HL-60 (cell line): Measurements from ENCODE around the gene PLXDC2.
A peak's percentile ranks its signal among the peaks of the same experiment; 100 is the strongest.

ENCODE experiments used
- DNase-seq, 2 experiments: peaks; one replicate each; pipeline ENCODE4 v3.0.0-alpha.2; 2010 to 2020; ENCODE audit warnings: low read depth in 1 of 2, low spot score in 1 of 2
- H3K27ac ChIP-seq: fragments of 250-450 bp; sonication (Bioruptor Pico); replicated peaks from 2 replicates; pipeline ENCODE4 v1.5.1; 2020; ENCODE audit warnings: mild to moderate bottlenecking, moderate library complexity
- H3K27me3 ChIP-seq: fragments of 250-450 bp; sonication (Bioruptor Pico); 2 replicates; pipeline ENCODE4 v1.5.1; 2021; ENCODE audit warnings: mild to moderate bottlenecking, moderate library complexity; ENCODE audit not compliant: insufficient read depth, poor library complexity, severe bottlenecking
- H3K4me3 ChIP-seq: replicated peaks from 2 replicates; pipeline ENCODE4 v1.5.1; 2011; ENCODE audit warnings: mild to moderate bottlenecking, control low read depth, low read length; ENCODE audit not compliant: insufficient read depth
- CTCF ChIP-seq: IDR thresholded peaks from one replicate; pipeline ENCODE4 v1.5.1; 2011; ENCODE audit warnings: low read length, control low read depth, inconsistent platforms; ENCODE audit not compliant: insufficient read depth
- GABPA ChIP-seq: IDR thresholded peaks from 2 replicates; pipeline ENCODE4 v1.6.1; 2012; ENCODE audit warnings: low read depth
- POLR2AphosphoS5 ChIP-seq: IDR thresholded peaks from 2 replicates; pipeline ENCODE4 v1.6.1; 2012; ENCODE audit warnings: low read depth
- REST ChIP-seq: IDR thresholded peaks from 2 replicates; pipeline ENCODE4 v1.6.1; 2012; ENCODE audit warnings: low read depth; ENCODE audit not compliant: insufficient replicate concordance
- SPI1 ChIP-seq: IDR thresholded peaks from 2 replicates; pipeline ENCODE4 v1.6.1; 2012; ENCODE audit warnings: low read depth, mild to moderate bottlenecking, borderline replicate concordance

Gene PLXDC2

GRCh38 chr10:19818876-19819275, 2.6 kb downstream of the PLXDC2 start:
- DNase-seq, result no peak
- H3K27ac ChIP-seq, result no peak overlapping the region
- H3K27me3 ChIP-seq, result peaks cover 5% of the 10 kb centered on the region
- H3K4me3 ChIP-seq, result no peak overlapping the region
- TF ChIP-seq REST, result no peak
- no peak for TF ChIP-seq GABPA
- TF ChIP-seq CTCF, result no peak
- no peak for TF ChIP-seq SPI1
- no peak for TF ChIP-seq POLR2AphosphoS5

- no peak overlapping the region for H3K4me3 ChIP-seq
- TF ChIP-seq POLR2AphosphoS5 (no peak), GABPA (no peak), REST (no peak), CTCF (peak; percentile 21), SPI1 (no peak)
- peak in 1 of 2 experiments; percentile 4 for DNase-seq
- H3K27ac ChIP-seq, result no peak overlapping the region
- peaks cover 5% of the 10 kb centered on the region for H3K27me3 ChIP-seq
Observed at GRCh38 chr10:19819419-19820033, 3.3 kb downstream of the PLXDC2 start.

- Histone ChIP-seq H3K4me3 (no peak overlapping the region), H3K27ac (no peak overlapping the region), H3K27me3 (no peaks in the 10 kb centered on the region)
- no peak for DNase-seq
- TF ChIP-seq GABPA (no peak), SPI1 (peak; percentile 1; the same call in 1 of the 2 replicates)
Observed at GRCh38 chr10:19824381-19825342, 8.4 kb downstream of the PLXDC2 start.

GRCh38 chr10:19825700-19826099, 9.5 kb downstream of the PLXDC2 start:
- peak in 1 of 2 experiments; percentile 5 for DNase-seq
- TF ChIP-seq CTCF, result no peak
- peak; percentile 42; the same call in 1 of the 2 replicates for TF ChIP-seq SPI1
- Histone ChIP-seq H3K4me3 (no peak overlapping the region), H3K27ac (no peak overlapping the region), H3K27me3 (no peaks in the 10 kb centered on the region)
